GM12878 (cell line): ENCODE data around the gene SERPINB5. TPM values are rescaled to one million over a fixed set of nuclear protein-coding genes. Genes with fewer than 3 reads are reported as not detected.

Source experiments
- ATAC-seq: fragments of 200-7000 bp; cut with Tn5 transposase; 3 replicates; pipeline ENCODE4 v1.9.1; 2020; ENCODE audit warnings: mild to moderate bottlenecking, moderate library complexity
- BruUV-seq: library from RNA; stranded (reverse); fragments of 400-500 nt; replicated peaks from 2 replicates; lab custom pipeline; 2021; lab: Mats Ljungman, UMichigan
- CTCF ChIA-PET: fragments of 300-600 bp; sonication (Branson Sonifier 250); formaldehyde crosslinking; extraction: SDS; loops from one replicate; lab custom pipeline; 2021; ENCODE audit warnings: inconsistent platforms; lab: Yijun Ruan, JAX
- POLR2A ChIA-PET: fragments of 350-600 bp; formaldehyde crosslinking; extraction: SDS; loops from one replicate; lab custom pipeline; 2021; ENCODE audit warnings: inconsistent platforms; lab: Charles Lee
- RAD21 ChIA-PET: fragments of 300-600 bp; sonication (Branson Sonifier 250); formaldehyde crosslinking; loops from one replicate; lab custom pipeline; 2023; ENCODE audit warnings: antibody characterized with exemption; ENCODE audit not compliant: unreplicated experiment; lab: Charles Lee
- SMC1A ChIA-PET: fragments of 300-600 bp; sonication (Branson Sonifier 250); formaldehyde crosslinking; loops from one replicate; lab custom pipeline; 2023; ENCODE audit not compliant: unreplicated experiment, uncharacterized antibody; lab: Charles Lee
- DNase-seq: peaks from one replicate; pipeline ENCODE4 v3.0.0-alpha.2; 2011; ENCODE audit warnings: low read depth, low spot score
- FAIRE-seq: peaks from 3 replicates; lab custom pipeline; 2011; peaks lifted over from hg19 to GRCh38; lab: Jason Lieb, UNC
- H2AFZ ChIP-seq: 2 replicates; pipeline ENCODE4 v1.6.0; 2011; ENCODE audit warnings: low read depth, low read length, control low read depth; ENCODE audit not compliant: control insufficient read depth
- H3K27ac ChIP-seq: 2 replicates; pipeline ENCODE4 v1.5.1; 2011; ENCODE audit warnings: control low read depth; ENCODE audit not compliant: control insufficient read depth, insufficient read depth
- H3K27me3 ChIP-seq, 2 experiments: replicated peaks in 1 of 2; 2 replicates each; pipeline versions ENCODE4 v1.6.0 to v1.6.1; 2011; ENCODE audit warnings: low read length in 1 of 2; ENCODE audit not compliant: control insufficient read depth in 2 of 2, insufficient read depth in 2 of 2
- H3K36me3 ChIP-seq, 2 experiments: 2 replicates each; pipeline ENCODE4 v1.5.1; 2011; ENCODE audit warnings: low read length in 1 of 2; ENCODE audit not compliant: control insufficient read depth in 2 of 2, insufficient read depth in 2 of 2
- H3K4me1 ChIP-seq: 2 replicates; pipeline ENCODE4 v1.6.1; 2011; ENCODE audit warnings: mild to moderate bottlenecking, low read length, moderate library complexity, mixed read lengths; ENCODE audit not compliant: control insufficient read depth, insufficient read depth
- H3K4me2 ChIP-seq: 2 replicates; pipeline ENCODE4 v1.6.0; 2011; ENCODE audit warnings: control low read depth; ENCODE audit not compliant: control insufficient read depth, insufficient read depth
- H3K4me3 ChIP-seq: fragments of 200-600 bp; sonication (generic); 2 replicates; pipeline ENCODE4 v1.5.1; 2016
- H3K79me2 ChIP-seq: 2 replicates; pipeline ENCODE4 v1.6.0; 2011; ENCODE audit warnings: low read length; ENCODE audit not compliant: control insufficient read depth, insufficient read depth
- H3K9ac ChIP-seq: 2 replicates; pipeline ENCODE4 v1.8.0; 2011; ENCODE audit warnings: low read length, control low read depth, mixed read lengths; ENCODE audit not compliant: control insufficient read depth, insufficient read depth
- H3K9me3 ChIP-seq: replicated peaks from 3 replicates; pipeline ENCODE4 v1.5.1; 2011; ENCODE audit warnings: mild to moderate bottlenecking, low read length; ENCODE audit not compliant: control insufficient read depth, insufficient read depth
- H4K20me1 ChIP-seq: 2 replicates; pipeline ENCODE4 v1.6.0; 2011; ENCODE audit not compliant: control insufficient read depth, insufficient read depth
- BHLHE40 ChIP-seq, 2 experiments: fragments of 450-650 bp in 1 of 2; IDR thresholded peaks; 2 replicates each; pipeline ENCODE4 v1.6.1; 2011 to 2017; ENCODE audit warnings: low read depth in 2 of 2, borderline replicate concordance in 1 of 2, improper control_type of control experiment in 1 of 2, low read length in 1 of 2, mild to moderate bottlenecking in 1 of 2
- EED ChIP-seq: sonication (generic); IDR thresholded peaks from 2 replicates; pipeline ENCODE4 v1.6.1; 2016; ENCODE audit warnings: antibody characterized with exemption, low read depth
- FOXM1 ChIP-seq: IDR thresholded peaks from 2 replicates; pipeline ENCODE4 v1.6.1; 2012; ENCODE audit warnings: low read depth, mild to moderate bottlenecking, inconsistent platforms, low read length, moderate library complexity
- SUPT20H ChIP-seq: IDR thresholded peaks from 2 replicates; pipeline ENCODE4 v1.6.1; 2011; ENCODE audit warnings: low read depth, mild to moderate bottlenecking, low read length, moderate library complexity, borderline replicate concordance; ENCODE audit not compliant: control insufficient read depth
- ZNF274 ChIP-seq: IDR thresholded peaks from one replicate; pipeline ENCODE4 v1.8.0; 2011; ENCODE audit not compliant: insufficient read length, insufficient read depth
- WGBS: methylation state at CpG from one replicate; pipeline ENCODE4 v1.1.6; 2016; ENCODE audit warnings: low lambda C conversion rate; ENCODE audit not compliant: insufficient replicate concordance, insufficient coverage; ENCODE audit errors: missing lambda C conversion rate; 5-methylcytosine and 5-hydroxymethylcytosine counted together
- in situ Hi-C: fragments of 300-500 bp; cut with MboI; formaldehyde crosslinking; loops from 9 replicates; pipeline ENCODE4 v1.14.3; 2018; ENCODE audit warnings: mixed read lengths
- intact Hi-C: fragments of 100-400 bp; cut with micrococcal nuclease; formaldehyde crosslinking; loops from one replicate; pipeline ENCODE4 v1.14.2; 2022; ENCODE audit not compliant: unreplicated experiment
- polyA plus RNA-seq, 11 experiments: library from polyadenylated mRNA; depleted of rRNA in 4 of 11; unstranded in 6 of 11; stranded (reverse) in 5 of 11; fragments of >200 nt; fragmentation: Nextera tagmentation in 4 of 11; fragmentation: Illumina TruSeq in 1 of 11; extraction: Ambion mirVana in 4 of 11; extraction: Trizol in 1 of 11; gene quantifications; 1 replicate in 1 of 11; 2 replicates in 10 of 11; pipeline versions ENCODE4 v1.2.1 to v1.2.3, GENCODE V29; 2011 to 2016; ENCODE audit warnings: inconsistent platforms in 2 of 11, missing spikeins in 2 of 11, low read depth in 1 of 11
- total RNA-seq, 4 experiments: library from RNA; depleted of rRNA in 3 of 4; stranded (reverse); fragments of >200 nt in 3 of 4; fragmentation: Illumina TruSeq in 1 of 4; extraction: Trizol in 1 of 4; gene quantifications; 2 replicates each; pipeline versions ENCODE4 v1.2.1 to v1.2.3, GENCODE V29; 2013 to 2021
- TF ChIP-seq, protein P1 (sequence below): fragments of 450-650 bp; IDR thresholded peaks from 2 replicates; pipeline ENCODE4 v1.6.1; 2017; ENCODE audit warnings: antibody characterized with exemption, mild to moderate bottlenecking, moderate library complexity
- TF ChIP-seq, protein P2 (sequence below): fragments of 450-650 bp; formaldehyde crosslinking; IDR thresholded peaks from 2 replicates; pipeline ENCODE4 v1.4.0; 2022; ENCODE audit warnings: mild to moderate bottlenecking, moderate library complexity
- TF ChIP-seq, protein P3 (sequence below): fragments of 450-650 bp; IDR thresholded peaks from 2 replicates; pipeline ENCODE4 v1.6.1; 2014; ENCODE audit warnings: mild to moderate bottlenecking
- TF ChIP-seq, protein P4 (sequence below): fragments of 450-650 bp; IDR thresholded peaks from 2 replicates; pipeline ENCODE4 v1.6.1; 2017; ENCODE audit warnings: low read depth, mild to moderate bottlenecking, moderate library complexity
- TF ChIP-seq, protein P5 (sequence below), 3 experiments: IDR thresholded peaks in 2 of 3; conservative IDR thresholded peaks in 1 of 3; 2 replicates each; pipeline ENCODE4 v1.5.1; 2011; ENCODE audit warnings: low read depth in 3 of 3, low read length in 3 of 3, mild to moderate bottlenecking in 3 of 3, control low read depth in 2 of 3, moderate library complexity in 2 of 3, inconsistent platforms in 1 of 3, mixed read lengths in 1 of 3; ENCODE audit not compliant: control insufficient read depth in 2 of 3, insufficient read depth in 1 of 3; ENCODE audit errors: extremely low read depth in 1 of 3

The SERPINB5 gene
- total and polyA plus RNA-seq, 10 of the 15 experiments (the other 5 are each of a cell fraction or from before 2014, with no cell fraction given): 0.03 to 0.04 TPM; not detected in 8

DNA sequence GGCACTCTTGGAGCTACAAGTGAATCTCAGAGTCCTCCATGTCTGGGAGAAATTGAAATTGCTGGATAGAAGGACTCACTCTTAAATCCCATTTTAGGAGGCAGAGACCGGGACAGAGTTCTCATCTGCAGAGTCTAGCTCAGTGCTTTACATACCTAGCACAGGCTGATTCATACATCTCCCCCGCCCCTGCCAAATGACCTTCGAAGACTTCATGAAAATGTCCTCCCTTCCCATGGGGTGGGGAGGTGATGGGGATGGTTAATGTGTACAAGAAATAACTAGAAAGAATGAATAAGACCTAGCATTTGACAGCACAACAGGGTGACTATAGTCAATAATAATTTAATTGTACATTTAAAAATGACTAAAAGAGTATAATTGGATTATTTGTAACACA, 8.2 kb upstream of the SERPINB5 start (continued):
- TF ChIP-seq, protein P1, sequence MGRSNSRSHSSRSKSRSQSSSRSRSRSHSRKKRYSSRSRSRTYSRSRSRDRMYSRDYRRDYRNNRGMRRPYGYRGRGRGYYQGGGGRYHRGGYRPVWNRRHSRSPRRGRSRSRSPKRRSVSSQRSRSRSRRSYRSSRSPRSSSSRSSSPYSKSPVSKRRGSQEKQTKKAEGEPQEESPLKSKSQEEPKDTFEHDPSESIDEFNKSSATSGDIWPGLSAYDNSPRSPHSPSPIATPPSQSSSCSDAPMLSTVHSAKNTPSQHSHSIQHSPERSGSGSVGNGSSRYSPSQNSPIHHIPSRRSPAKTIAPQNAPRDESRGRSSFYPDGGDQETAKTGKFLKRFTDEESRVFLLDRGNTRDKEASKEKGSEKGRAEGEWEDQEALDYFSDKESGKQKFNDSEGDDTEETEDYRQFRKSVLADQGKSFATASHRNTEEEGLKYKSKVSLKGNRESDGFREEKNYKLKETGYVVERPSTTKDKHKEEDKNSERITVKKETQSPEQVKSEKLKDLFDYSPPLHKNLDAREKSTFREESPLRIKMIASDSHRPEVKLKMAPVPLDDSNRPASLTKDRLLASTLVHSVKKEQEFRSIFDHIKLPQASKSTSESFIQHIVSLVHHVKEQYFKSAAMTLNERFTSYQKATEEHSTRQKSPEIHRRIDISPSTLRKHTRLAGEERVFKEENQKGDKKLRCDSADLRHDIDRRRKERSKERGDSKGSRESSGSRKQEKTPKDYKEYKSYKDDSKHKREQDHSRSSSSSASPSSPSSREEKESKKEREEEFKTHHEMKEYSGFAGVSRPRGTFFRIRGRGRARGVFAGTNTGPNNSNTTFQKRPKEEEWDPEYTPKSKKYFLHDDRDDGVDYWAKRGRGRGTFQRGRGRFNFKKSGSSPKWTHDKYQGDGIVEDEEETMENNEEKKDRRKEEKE: no peak
- TF ChIP-seq, protein P2, sequence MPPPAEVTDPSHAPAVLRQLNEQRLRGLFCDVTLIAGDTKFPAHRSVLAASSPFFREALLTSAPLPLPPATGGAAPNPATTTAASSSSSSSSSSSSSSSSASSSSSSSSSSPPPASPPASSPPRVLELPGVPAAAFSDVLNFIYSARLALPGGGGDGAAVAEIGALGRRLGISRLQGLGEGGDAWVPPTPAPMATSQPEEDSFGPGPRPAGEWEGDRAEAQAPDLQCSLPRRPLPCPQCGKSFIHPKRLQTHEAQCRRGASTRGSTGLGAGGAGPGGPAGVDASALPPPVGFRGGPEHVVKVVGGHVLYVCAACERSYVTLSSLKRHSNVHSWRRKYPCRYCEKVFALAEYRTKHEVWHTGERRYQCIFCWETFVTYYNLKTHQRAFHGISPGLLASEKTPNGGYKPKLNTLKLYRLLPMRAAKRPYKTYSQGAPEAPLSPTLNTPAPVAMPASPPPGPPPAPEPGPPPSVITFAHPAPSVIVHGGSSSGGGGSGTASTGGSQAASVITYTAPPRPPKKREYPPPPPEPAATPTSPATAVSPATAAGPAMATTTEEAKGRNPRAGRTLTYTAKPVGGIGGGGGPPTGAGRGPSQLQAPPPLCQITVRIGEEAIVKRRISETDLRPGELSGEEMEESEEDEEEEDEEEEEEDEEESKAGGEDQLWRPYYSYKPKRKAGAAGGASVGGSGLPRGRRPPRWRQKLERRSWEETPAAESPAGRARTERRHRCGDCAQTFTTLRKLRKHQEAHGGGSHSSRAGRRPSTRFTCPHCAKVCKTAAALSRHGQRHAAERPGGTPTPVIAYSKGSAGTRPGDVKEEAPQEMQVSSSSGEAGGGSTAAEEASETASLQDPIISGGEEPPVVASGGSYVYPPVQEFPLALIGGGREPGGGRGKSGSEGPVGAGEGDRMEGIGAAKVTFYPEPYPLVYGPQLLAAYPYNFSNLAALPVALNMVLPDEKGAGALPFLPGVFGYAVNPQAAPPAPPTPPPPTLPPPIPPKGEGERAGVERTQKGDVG: no peak
- no peak for TF ChIP-seq ZNF274
- TF ChIP-seq BHLHE40 (IDR thresholded peaks at IDR 0.05; ENCODE audit: borderline replicate concordance in 1 of 2, low read depth in 2 of 2, low read length in 1 of 2): no peak

DNA sequence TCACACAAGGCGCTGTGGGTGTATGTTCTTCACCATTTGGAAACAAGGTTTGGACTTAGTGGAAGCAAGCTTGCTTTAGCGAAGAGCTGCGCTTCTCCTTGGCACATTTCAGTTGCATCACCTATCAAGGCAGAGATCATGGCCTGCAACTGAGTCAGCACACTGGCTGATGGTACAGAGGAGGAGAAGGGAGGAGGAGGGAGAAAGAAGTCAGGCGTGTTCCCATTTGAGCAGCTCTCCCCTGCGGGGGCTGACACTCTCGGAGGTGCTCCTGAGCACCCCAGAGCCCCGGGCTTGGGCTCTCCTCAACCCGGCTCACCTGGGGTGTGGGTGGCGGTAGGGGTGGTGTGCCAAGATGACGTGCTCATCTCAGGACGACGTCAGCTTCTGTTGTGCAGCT, 6.0 kb upstream of the SERPINB5 start:
- Histone ChIP-seq H2AFZ (no peak overlapping the region), H4K20me1 (no peaks in the 10 kb centered on the region), H3K36me3 (no peaks in the 10 kb centered on the region), H3K9me3 (no peaks in the 10 kb centered on the region), H3K79me2 (no peaks in the 10 kb centered on the region), H3K27me3 (peaks cover 0 to 2% of the 10 kb centered on the region in 2 experiments; a peak in 2 of 4 replicates), H3K9ac (no peak overlapping the region), H3K27ac (no peak overlapping the region), H3K4me3 (no peak overlapping the region), H3K4me2 (no peak overlapping the region), H3K4me1 (no peaks in the 10 kb centered on the region)
- ChIA-PET RAD21 (no interaction called here), POLR2A (no interaction called here), CTCF (no interaction called here), SMC1A (no interaction called here)
- in situ Hi-C loops (no loop called here), intact Hi-C loops (no loop called here)
- no peak for ATAC-seq
- BruUV-seq: no TSS peak
- no peak for DNase-seq
- 52% methylated on average over 12 of the region's 12 CpGs for WGBS
- no peak for FAIRE-seq
- TF ChIP-seq FOXM1 (no peak), EED (no peak), SUPT20H (no peak)
- TF ChIP-seq, protein P3, sequence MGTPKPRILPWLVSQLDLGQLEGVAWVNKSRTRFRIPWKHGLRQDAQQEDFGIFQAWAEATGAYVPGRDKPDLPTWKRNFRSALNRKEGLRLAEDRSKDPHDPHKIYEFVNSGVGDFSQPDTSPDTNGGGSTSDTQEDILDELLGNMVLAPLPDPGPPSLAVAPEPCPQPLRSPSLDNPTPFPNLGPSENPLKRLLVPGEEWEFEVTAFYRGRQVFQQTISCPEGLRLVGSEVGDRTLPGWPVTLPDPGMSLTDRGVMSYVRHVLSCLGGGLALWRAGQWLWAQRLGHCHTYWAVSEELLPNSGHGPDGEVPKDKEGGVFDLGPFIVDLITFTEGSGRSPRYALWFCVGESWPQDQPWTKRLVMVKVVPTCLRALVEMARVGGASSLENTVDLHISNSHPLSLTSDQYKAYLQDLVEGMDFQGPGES: no peak
- TF ChIP-seq, protein P4, sequence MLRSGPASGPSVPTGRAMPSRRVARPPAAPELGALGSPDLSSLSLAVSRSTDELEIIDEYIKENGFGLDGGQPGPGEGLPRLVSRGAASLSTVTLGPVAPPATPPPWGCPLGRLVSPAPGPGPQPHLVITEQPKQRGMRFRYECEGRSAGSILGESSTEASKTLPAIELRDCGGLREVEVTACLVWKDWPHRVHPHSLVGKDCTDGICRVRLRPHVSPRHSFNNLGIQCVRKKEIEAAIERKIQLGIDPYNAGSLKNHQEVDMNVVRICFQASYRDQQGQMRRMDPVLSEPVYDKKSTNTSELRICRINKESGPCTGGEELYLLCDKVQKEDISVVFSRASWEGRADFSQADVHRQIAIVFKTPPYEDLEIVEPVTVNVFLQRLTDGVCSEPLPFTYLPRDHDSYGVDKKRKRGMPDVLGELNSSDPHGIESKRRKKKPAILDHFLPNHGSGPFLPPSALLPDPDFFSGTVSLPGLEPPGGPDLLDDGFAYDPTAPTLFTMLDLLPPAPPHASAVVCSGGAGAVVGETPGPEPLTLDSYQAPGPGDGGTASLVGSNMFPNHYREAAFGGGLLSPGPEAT: no peak
- TF ChIP-seq, protein P5, sequence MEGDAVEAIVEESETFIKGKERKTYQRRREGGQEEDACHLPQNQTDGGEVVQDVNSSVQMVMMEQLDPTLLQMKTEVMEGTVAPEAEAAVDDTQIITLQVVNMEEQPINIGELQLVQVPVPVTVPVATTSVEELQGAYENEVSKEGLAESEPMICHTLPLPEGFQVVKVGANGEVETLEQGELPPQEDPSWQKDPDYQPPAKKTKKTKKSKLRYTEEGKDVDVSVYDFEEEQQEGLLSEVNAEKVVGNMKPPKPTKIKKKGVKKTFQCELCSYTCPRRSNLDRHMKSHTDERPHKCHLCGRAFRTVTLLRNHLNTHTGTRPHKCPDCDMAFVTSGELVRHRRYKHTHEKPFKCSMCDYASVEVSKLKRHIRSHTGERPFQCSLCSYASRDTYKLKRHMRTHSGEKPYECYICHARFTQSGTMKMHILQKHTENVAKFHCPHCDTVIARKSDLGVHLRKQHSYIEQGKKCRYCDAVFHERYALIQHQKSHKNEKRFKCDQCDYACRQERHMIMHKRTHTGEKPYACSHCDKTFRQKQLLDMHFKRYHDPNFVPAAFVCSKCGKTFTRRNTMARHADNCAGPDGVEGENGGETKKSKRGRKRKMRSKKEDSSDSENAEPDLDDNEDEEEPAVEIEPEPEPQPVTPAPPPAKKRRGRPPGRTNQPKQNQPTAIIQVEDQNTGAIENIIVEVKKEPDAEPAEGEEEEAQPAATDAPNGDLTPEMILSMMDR (IDR thresholded peaks at IDR 0.05 in 2 of 3, conservative IDR thresholded peaks at IDR 0.05 in 1 of 3; ENCODE audit: control insufficient read depth in 2 of 3, extremely low read depth in 1 of 3, insufficient read depth in 1 of 3, low read depth in 3 of 3, low read length in 3 of 3): no peak
